ENCODE measurements around the gene CRYBA2.

Gene CRYBA2

GRCh38 chr2:218993345-218994315 is at the start of gene CRYBA2:
CRYBA2 (minus strand) TSS chr2:218993422; CDS start chr2:218993176, 246 bp downstream.
- no peak for DNase-seq (ENCODE audit: low spot score)

GRCh38 chr2:219042750-219043149 is 49.5 kb upstream of the CRYBA2 start:
- no peak for DNase-seq (ENCODE audit: low spot score)

- no peak for DNase-seq (ENCODE audit: low spot score)
These were observed 48.9 kb upstream of the CRYBA2 start for GRCh38 chr2:219042157-219042556.

- DNase-seq (ENCODE audit: low spot score): peak; percentile 61
These were observed 48.0 kb upstream of the CRYBA2 start, which contains the start of gene CFAP65 for GRCh38 chr2:219041252-219041651. CFAP65 (minus strand) TSS chr2:219041516; CDS start chr2:219039048, 2,468 bp downstream.

GRCh38 chr2:219038600-219038999 is 45.4 kb upstream of the CRYBA2 start:
- no peak for DNase-seq (ENCODE audit: low spot score)

- DNase-seq (ENCODE audit: low spot score): no peak
These were observed 44.7 kb upstream of the CRYBA2 start for GRCh38 chr2:219037783-219038499.

- DNase-seq (ENCODE audit: low spot score): no peak
These were observed 42.7 kb upstream of the CRYBA2 start for GRCh38 chr2:219035942-219036341.

- no peak for DNase-seq (ENCODE audit: low spot score)
These were observed 41.6 kb upstream of the CRYBA2 start for GRCh38 chr2:219034823-219035222.

- no peak for DNase-seq (ENCODE audit: low spot score)
These were observed 39.0 kb upstream of the CRYBA2 start for GRCh38 chr2:219032051-219032745.

GRCh38 chr2:219031005-219031738 is 38.0 kb upstream of the CRYBA2 start:
- DNase-seq (ENCODE audit: low spot score): no peak

- DNase-seq (ENCODE audit: low spot score): no peak
These were observed 37.1 kb upstream of the CRYBA2 start for GRCh38 chr2:219030177-219030940.

GRCh38 chr2:219029829-219030165 is 36.6 kb upstream of the CRYBA2 start:
- DNase-seq (ENCODE audit: low spot score): peak; percentile 79

GRCh38 chr2:219028996-219029828 is 36.0 kb upstream of the CRYBA2 start:
- DNase-seq (ENCODE audit: low spot score): no peak

- DNase-seq (ENCODE audit: low spot score): no peak
These were observed 34.9 kb upstream of the CRYBA2 start for GRCh38 chr2:219028141-219028540.

- no peak for DNase-seq (ENCODE audit: low spot score)
These were observed 34.4 kb upstream of the CRYBA2 start for GRCh38 chr2:219027511-219028055.

GRCh38 chr2:219026946-219027345 is 33.7 kb upstream of the CRYBA2 start:
- no peak for DNase-seq (ENCODE audit: low spot score)

- peak; percentile 89 for DNase-seq (ENCODE audit: low spot score)
These were observed 32.7 kb upstream of the CRYBA2 start for GRCh38 chr2:219025637-219026585.

- DNase-seq (ENCODE audit: low spot score): no peak
These were observed 30.8 kb upstream of the CRYBA2 start for GRCh38 chr2:219024059-219024458.
